Uterus (tissue), 4 donors: ENCODE data around the gene MYD88. TPM values are rescaled to one million over a fixed set of nuclear protein-coding genes. Genes with fewer than 3 reads are reported as not detected.

Experiments
- DNase-seq, 2 donors: peaks; one replicate each; pipeline ENCODE4 v3.0.0-alpha.2; 2019 to 2020
- H3K27ac ChIP-seq, 2 donors: fragments of 200-600 bp; sonication (generic); 1 replicate in 1 of 2; 2 replicates in 1 of 2; pipeline ENCODE4 v1.5.1; 2016 to 2018
- H3K27me3 ChIP-seq, 2 donors: fragments of 200-600 bp; sonication (generic); one replicate each; pipeline ENCODE4 v1.5.1; 2018 to 2019; ENCODE audit warnings: control low read depth in 1 of 2
- H3K36me3 ChIP-seq, 2 donors: fragments of 200-600 bp; sonication (generic); one replicate each; pipeline ENCODE4 v1.5.1; 2019; ENCODE audit warnings: control low read depth in 1 of 2
- H3K4me1 ChIP-seq, 2 donors: fragments of 200-600 bp; sonication (generic); one replicate each; pipeline ENCODE4 v1.5.1; 2018 to 2019; ENCODE audit warnings: control low read depth in 1 of 2
- H3K4me3 ChIP-seq, 2 donors: fragments of 200-600 bp; sonication (generic); 1 replicate in 1 of 2; 2 replicates in 1 of 2; pipeline ENCODE4 v1.5.1; 2018 to 2019; ENCODE audit warnings: mild to moderate bottlenecking in 1 of 2
- H3K9me3 ChIP-seq, 2 donors: fragments of 200-600 bp; sonication (generic); one replicate each; pipeline ENCODE4 v1.5.1; 2019; ENCODE audit warnings: control low read depth in 1 of 2
- POLR2A ChIP-seq, 2 donors: fragments of 450-650 bp; IDR thresholded peaks; one replicate each; pipeline ENCODE4 v1.6.1; 2016; ENCODE audit warnings: antibody characterized with exemption in 2 of 2, mild to moderate bottlenecking in 1 of 2, moderate library complexity in 1 of 2
- intact Hi-C: fragments of 100-400 bp; cut with DNase I; formaldehyde crosslinking; loops from one replicate; pipeline ENCODE4 v1.15.1; 2023; ENCODE audit warnings: low total_unique reads
- total RNA-seq, 4 donors: library from RNA; depleted of rRNA in 3 of 4; stranded (reverse); fragments of >200 nt in 3 of 4; gene quantifications; one replicate each; pipeline versions ENCODE4 v1.1.0 to v1.2.4, GENCODE V29; 2014 to 2023
- TF ChIP-seq, protein P1 (sequence below), 4 experiments: fragments of 200-600 bp in 2 of 4; fragments of 450-650 bp in 2 of 4; sonication (generic) in 2 of 4; IDR thresholded peaks; one replicate each; pipeline ENCODE4 v1.5.1; 2016 to 2019; ENCODE audit warnings: antibody characterized with exemption in 4 of 4, mild to moderate bottlenecking in 2 of 4, moderate library complexity in 1 of 4
- donor health status: DM: yes; HTN: yes; CAD: no.

MYD88 gene
- total RNA-seq, 4 donors from 2014 or later: 2.0 to 30.9 (median 22.3) TPM

- no peak overlapping the region for H3K27ac ChIP-seq
- H3K4me1 ChIP-seq: no peaks in the 10 kb centered on the region
- no peaks in the 10 kb centered on the region for H3K36me3 ChIP-seq
- H3K27me3 ChIP-seq: no peaks in the 10 kb centered on the region
- no peaks in the 10 kb centered on the region for H3K9me3 ChIP-seq
- intact Hi-C loops: no loop called here
- no peak overlapping the region for H3K4me3 ChIP-seq
- DNase-seq: no peak
- TF ChIP-seq POLR2A (IDR thresholded peaks at IDR 0.05): no peak
- TF ChIP-seq, protein P1, sequence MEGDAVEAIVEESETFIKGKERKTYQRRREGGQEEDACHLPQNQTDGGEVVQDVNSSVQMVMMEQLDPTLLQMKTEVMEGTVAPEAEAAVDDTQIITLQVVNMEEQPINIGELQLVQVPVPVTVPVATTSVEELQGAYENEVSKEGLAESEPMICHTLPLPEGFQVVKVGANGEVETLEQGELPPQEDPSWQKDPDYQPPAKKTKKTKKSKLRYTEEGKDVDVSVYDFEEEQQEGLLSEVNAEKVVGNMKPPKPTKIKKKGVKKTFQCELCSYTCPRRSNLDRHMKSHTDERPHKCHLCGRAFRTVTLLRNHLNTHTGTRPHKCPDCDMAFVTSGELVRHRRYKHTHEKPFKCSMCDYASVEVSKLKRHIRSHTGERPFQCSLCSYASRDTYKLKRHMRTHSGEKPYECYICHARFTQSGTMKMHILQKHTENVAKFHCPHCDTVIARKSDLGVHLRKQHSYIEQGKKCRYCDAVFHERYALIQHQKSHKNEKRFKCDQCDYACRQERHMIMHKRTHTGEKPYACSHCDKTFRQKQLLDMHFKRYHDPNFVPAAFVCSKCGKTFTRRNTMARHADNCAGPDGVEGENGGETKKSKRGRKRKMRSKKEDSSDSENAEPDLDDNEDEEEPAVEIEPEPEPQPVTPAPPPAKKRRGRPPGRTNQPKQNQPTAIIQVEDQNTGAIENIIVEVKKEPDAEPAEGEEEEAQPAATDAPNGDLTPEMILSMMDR (IDR thresholded peaks at IDR 0.05): no peak
Observed at GRCh38 chr3:38097446-38098375, 40.8 kb upstream of the MYD88 start.

- Histone ChIP-seq H3K27me3 (no peaks in the 10 kb centered on the region), H3K4me3 (no peak overlapping the region), H3K27ac (no peak overlapping the region), H3K9me3 (no peaks in the 10 kb centered on the region), H3K4me1 (no peaks in the 10 kb centered on the region), H3K36me3 (no peaks in the 10 kb centered on the region)
- no peak for DNase-seq
- TF ChIP-seq, protein P1 (IDR thresholded peaks at IDR 0.05): no peak
- TF ChIP-seq POLR2A (IDR thresholded peaks at IDR 0.05): no peak
- intact Hi-C loops: no loop called here
Observed at GRCh38 chr3:38098376-38098723, 40.1 kb upstream of the MYD88 start.

GRCh38 chr3:38099518-38099917 is 38.9 kb upstream of the MYD88 start:
- H3K36me3 ChIP-seq: no peaks in the 10 kb centered on the region
- H3K27ac ChIP-seq: no peak overlapping the region
- no peaks in the 10 kb centered on the region for H3K9me3 ChIP-seq
- no peak for TF ChIP-seq POLR2A (IDR thresholded peaks at IDR 0.05)
- TF ChIP-seq, protein P1 (IDR thresholded peaks at IDR 0.05): no peak
- H3K4me1 ChIP-seq: no peaks in the 10 kb centered on the region
- intact Hi-C loops: no loop called here
- H3K27me3 ChIP-seq: no peaks in the 10 kb centered on the region
- no peak overlapping the region for H3K4me3 ChIP-seq
- DNase-seq: no peak

- TF ChIP-seq POLR2A (IDR thresholded peaks at IDR 0.05): no peak
- TF ChIP-seq, protein P1 (IDR thresholded peaks at IDR 0.05): no peak
- Histone ChIP-seq H3K4me3 (no peak overlapping the region), H3K9me3 (no peaks in the 10 kb centered on the region), H3K27ac (no peak overlapping the region), H3K4me1 (no peaks in the 10 kb centered on the region), H3K27me3 (no peaks in the 10 kb centered on the region), H3K36me3 (no peaks in the 10 kb centered on the region)
- intact Hi-C loops: no loop called here
- no peak for DNase-seq
Observed at GRCh38 chr3:38100498-38100897, 38.0 kb upstream of the MYD88 start.

GRCh38 chr3:38101811-38102443 is 36.5 kb upstream of the MYD88 start:
- Histone ChIP-seq H3K36me3 (no peaks in the 10 kb centered on the region), H3K27ac (no peak overlapping the region), H3K27me3 (no peaks in the 10 kb centered on the region), H3K4me1 (no peaks in the 10 kb centered on the region), H3K4me3 (no peak overlapping the region), H3K9me3 (no peaks in the 10 kb centered on the region)
- DNase-seq: no peak
- no peak for TF ChIP-seq POLR2A (IDR thresholded peaks at IDR 0.05)
- TF ChIP-seq, protein P1 (IDR thresholded peaks at IDR 0.05): no peak
- intact Hi-C loops: no loop called here
